Body of pancreas (tissue), 4 donors: ENCODE measurements around the gene UMAD1.

Experiments
- CTCF ChIP-seq, 7 experiments: fragments of 450-650 bp in 4 of 7; fragments of 200-600 bp in 3 of 7; sonication (generic) in 3 of 7; IDR thresholded peaks; one replicate each; pipeline ENCODE4 v1.5.1; 2016 to 2019; ENCODE audit warnings: antibody characterized with exemption in 7 of 7
- POLR2A ChIP-seq, 3 donors: fragments of 450-650 bp; IDR thresholded peaks; one replicate each; pipeline ENCODE4 v1.6.1; 2016; ENCODE audit warnings: antibody characterized with exemption in 3 of 3, mild to moderate bottlenecking in 2 of 3

- no peak for TF ChIP-seq CTCF (IDR thresholded peaks at IDR 0.05)
- no peak for TF ChIP-seq POLR2A (IDR thresholded peaks at IDR 0.05)
Measured at GRCh38 chr7:7639421-7639820, 1.1 kb upstream of the UMAD1 start.
